A549 treated with AZD9567 at 1 μM for 4 hours (cell line): Measurements from ENCODE around the gene ADNP2. TPM values are rescaled to one million over a fixed set of nuclear protein-coding genes. Genes with fewer than 3 reads are reported as not detected.

Experiments
- total RNA-seq: library from RNA; stranded (reverse); fragments of 200-300 nt; extraction: Qiagen RNA extraction; gene quantifications from 5 replicates; pipeline ENCODE4 v1.2.3, GENCODE V29; 2022; ENCODE audit not compliant: insufficient read depth

ADNP2 gene
- 10.9 to 11.8 TPM (median 11.3 TPM) in 5 replicates for total RNA-seq

GRCh38 chr18:80108739-80109675 lies at the start of gene ADNP2:
Gene ADNP2 (plus strand): TSS chr18:80109262. CDS start chr18:80117543, 8,281 bp downstream.

Other genes starting within 250 kb of the ADNP2 start
- 13.1 to 21.6 TPM (median 20.1 TPM) in 5 replicates for gene SLC66A2, start 157.6 kb upstream of the ADNP2 start, total RNA-seq
- 7.4 to 12.1 TPM (median 11.0 TPM) in 5 replicates for gene HSBP1L1, start 144.6 kb upstream of the ADNP2 start, total RNA-seq
- gene TXNL4A, start 120.7 kb upstream of the ADNP2 start, total RNA-seq, result 68.7 to 154 TPM (median 153 TPM) in 5 replicates
- 30.7 to 32.9 TPM (median 32.5 TPM) in 5 replicates for gene RBFA, start 74.8 kb upstream of the ADNP2 start, total RNA-seq
- 0.66 to 3.9 TPM (median 2.7 TPM) in 5 replicates for gene PARD6G, start 138.3 kb downstream of the ADNP2 start, total RNA-seq